Ishikawa (cell line): ENCODE measurements around the gene NMRK1.

Source experiments
- CEBPB ChIP-seq: IDR thresholded peaks from 2 replicates; pipeline ENCODE4 v1.6.1; 2012
- CREB1 ChIP-seq: IDR thresholded peaks from 2 replicates; pipeline ENCODE4 v1.6.1; 2012; ENCODE audit warnings: low read depth
- EGR1 ChIP-seq: IDR thresholded peaks from 2 replicates; pipeline ENCODE4 v1.6.1; 2012
- EP300 ChIP-seq: IDR thresholded peaks from 2 replicates; pipeline ENCODE4 v1.6.1; 2012; ENCODE audit warnings: borderline replicate concordance
- FOXM1 ChIP-seq: IDR thresholded peaks from 2 replicates; pipeline ENCODE4 v1.6.1; 2012; ENCODE audit warnings: low read depth, borderline replicate concordance
- MAX ChIP-seq: IDR thresholded peaks from 2 replicates; pipeline ENCODE4 v1.6.1; 2012
- NFIC ChIP-seq: IDR thresholded peaks from 2 replicates; pipeline ENCODE4 v1.6.1; 2012
- RAD21 ChIP-seq: IDR thresholded peaks from 2 replicates; pipeline ENCODE4 v1.6.1; 2012; ENCODE audit warnings: low read depth
- TAF1 ChIP-seq: IDR thresholded peaks from 2 replicates; pipeline ENCODE4 v1.6.1; 2012; ENCODE audit warnings: low read depth, mild to moderate bottlenecking
- TCF12 ChIP-seq: IDR thresholded peaks from 2 replicates; pipeline ENCODE4 v1.6.1; 2012; ENCODE audit warnings: low read depth
- TEAD4 ChIP-seq: IDR thresholded peaks from 2 replicates; pipeline ENCODE4 v1.6.1; 2012
- USF1 ChIP-seq: IDR thresholded peaks from 2 replicates; pipeline ENCODE4 v1.6.1; 2012
- YY1 ChIP-seq: IDR thresholded peaks from 2 replicates; pipeline ENCODE4 v1.6.1; 2012; ENCODE audit warnings: low read depth
- ZBTB7A ChIP-seq: IDR thresholded peaks from 2 replicates; pipeline ENCODE4 v1.6.1; 2012; ENCODE audit warnings: low read depth
- TF ChIP-seq, protein P1 (sequence below): IDR thresholded peaks from 2 replicates; pipeline ENCODE4 v1.6.1; 2012; ENCODE audit warnings: low read depth, mild to moderate bottlenecking

The NMRK1 gene

GRCh38 chr9:75013735-75014134 lies 74.2 kb downstream of the NMRK1 start:
- TF ChIP-seq NFIC (no peak), YY1 (no peak), EP300 (no peak), EGR1 (no peak), CREB1 (no peak), MAX (no peak), FOXM1 (no peak), TEAD4 (no peak), TAF1 (no peak), USF1 (no peak), RAD21 (no peak), CEBPB (no peak), TCF12 (no peak), ZBTB7A (no peak)
- TF ChIP-seq, protein P1, sequence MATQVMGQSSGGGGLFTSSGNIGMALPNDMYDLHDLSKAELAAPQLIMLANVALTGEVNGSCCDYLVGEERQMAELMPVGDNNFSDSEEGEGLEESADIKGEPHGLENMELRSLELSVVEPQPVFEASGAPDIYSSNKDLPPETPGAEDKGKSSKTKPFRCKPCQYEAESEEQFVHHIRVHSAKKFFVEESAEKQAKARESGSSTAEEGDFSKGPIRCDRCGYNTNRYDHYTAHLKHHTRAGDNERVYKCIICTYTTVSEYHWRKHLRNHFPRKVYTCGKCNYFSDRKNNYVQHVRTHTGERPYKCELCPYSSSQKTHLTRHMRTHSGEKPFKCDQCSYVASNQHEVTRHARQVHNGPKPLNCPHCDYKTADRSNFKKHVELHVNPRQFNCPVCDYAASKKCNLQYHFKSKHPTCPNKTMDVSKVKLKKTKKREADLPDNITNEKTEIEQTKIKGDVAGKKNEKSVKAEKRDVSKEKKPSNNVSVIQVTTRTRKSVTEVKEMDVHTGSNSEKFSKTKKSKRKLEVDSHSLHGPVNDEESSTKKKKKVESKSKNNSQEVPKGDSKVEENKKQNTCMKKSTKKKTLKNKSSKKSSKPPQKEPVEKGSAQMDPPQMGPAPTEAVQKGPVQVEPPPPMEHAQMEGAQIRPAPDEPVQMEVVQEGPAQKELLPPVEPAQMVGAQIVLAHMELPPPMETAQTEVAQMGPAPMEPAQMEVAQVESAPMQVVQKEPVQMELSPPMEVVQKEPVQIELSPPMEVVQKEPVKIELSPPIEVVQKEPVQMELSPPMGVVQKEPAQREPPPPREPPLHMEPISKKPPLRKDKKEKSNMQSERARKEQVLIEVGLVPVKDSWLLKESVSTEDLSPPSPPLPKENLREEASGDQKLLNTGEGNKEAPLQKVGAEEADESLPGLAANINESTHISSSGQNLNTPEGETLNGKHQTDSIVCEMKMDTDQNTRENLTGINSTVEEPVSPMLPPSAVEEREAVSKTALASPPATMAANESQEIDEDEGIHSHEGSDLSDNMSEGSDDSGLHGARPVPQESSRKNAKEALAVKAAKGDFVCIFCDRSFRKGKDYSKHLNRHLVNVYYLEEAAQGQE, result no peak
